GM21360 (cell line): ENCODE measurements around the gene THAP4.

Experiments
- ATAC-seq: cut with Tn5 transposase; IDR thresholded peaks from one replicate; pipeline ENCODE4 v1.9.1; 2021; ENCODE audit warnings: mild to moderate bottlenecking, moderate library complexity; ENCODE audit not compliant: unreplicated experiment

The THAP4 gene

DNA sequence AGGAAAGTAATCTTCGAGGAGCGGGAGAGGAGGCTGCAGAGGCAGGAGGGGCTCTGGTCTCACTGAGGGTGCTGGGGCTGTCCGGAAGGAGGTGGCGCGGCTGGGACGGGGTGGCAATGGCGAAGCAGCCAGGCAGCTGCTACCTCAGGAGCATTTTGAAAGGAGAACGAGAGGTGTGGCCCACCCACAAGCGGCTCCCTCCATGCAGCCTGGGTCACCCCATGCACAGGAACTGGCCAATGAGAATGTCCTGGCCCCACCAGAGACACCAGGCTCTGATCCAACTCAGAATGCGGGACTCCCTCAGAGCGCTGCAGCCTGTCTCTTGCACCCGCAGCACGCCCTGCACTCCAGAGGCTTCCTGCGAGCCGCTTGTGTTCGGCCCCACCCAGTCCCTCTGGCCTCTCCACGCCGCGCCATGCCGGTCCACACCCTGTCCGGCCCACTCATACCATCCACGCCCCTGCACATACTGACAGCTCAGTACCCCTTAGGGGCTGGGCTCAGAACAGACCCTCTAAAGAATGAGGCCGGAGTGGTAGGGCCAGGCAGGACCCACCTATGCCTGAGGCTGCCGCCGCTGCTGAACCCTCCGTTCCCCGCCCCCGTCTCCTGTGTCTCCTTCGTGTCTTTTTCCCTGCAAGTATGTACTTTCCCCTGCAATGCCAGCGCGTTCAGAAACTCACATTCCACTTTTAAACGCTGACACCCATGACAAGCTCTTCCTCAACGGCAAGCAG, 84.8 kb downstream of the THAP4 start:
- ATAC-seq: no peak

DNA sequence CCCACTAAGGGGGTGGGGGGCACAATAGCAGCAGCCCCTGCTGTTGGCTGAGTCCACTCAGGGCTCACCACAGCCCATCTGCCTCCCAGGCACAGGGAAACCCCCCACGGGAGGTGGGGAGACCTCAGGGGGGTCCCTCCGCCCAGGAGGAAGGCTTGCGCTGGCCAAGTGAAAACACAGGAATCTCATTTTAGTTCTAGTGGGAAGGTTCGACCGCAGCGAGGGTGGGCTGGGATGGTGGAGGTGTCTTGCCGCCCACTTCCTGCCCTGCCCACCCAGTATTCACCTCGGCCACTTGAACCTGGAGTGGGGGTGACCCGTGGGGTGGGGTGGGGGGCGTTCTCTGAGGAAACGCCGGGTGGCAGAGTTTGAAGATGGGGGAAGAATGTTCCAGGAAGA, 85.4 kb downstream of the THAP4 start:
- ATAC-seq: no peak

DNA sequence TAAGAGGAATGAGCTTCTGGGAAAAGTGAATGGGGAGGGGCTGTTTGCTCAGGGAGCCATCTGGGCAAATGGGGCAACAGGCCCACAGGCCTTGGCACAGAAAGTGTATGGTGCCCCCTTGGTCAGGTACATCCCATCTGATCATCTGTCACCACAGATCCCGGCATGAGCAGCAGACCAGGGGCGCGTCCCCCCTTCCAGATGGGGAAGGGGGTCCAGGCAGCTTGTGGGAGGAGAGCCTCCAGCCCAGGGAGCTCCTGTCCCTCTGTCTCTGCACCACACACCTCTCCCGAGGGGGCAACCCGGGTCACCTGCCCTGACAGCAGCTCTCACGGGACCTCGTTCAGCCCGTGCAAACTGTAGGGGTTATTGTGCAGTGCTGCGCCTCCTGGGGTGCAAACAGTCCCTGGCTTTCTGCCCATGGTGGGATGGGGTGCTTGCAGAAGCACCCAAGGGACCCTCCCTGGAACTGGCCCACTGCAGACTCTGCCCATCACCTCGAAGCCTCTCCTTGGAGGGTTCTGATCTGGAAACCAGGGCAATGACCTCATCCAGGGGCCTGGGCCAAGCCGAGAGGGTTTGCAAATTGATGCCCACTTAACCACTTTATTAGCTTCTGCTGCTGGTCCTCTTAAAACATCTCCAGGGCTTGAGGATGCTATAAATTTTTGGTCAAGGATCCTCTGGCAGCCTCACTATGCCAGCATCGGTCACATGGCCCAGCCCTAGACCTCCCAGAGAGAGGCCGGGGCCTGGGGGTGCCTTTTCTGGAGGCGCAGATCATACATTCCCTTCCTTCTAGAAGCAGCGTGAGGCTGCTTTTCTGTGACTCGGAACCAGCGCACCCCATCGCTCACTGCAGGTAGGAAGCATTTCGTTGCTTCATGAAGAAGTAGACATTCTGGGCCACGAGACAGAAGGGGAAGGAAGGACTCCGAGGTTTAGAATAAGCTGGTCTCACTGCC, 86.1 kb downstream of the THAP4 start:
- no peak for ATAC-seq

GRCh38 chr2:241548451-241548835, 88.5 kb downstream of the THAP4 start:
- no peak for ATAC-seq

- ATAC-seq: no peak
These were observed 89.0 kb downstream of the THAP4 start for GRCh38 chr2:241547781-241548450.

- no peak for ATAC-seq
These were observed 90.0 kb downstream of the THAP4 start for GRCh38 chr2:241546771-241547498.

DNA sequence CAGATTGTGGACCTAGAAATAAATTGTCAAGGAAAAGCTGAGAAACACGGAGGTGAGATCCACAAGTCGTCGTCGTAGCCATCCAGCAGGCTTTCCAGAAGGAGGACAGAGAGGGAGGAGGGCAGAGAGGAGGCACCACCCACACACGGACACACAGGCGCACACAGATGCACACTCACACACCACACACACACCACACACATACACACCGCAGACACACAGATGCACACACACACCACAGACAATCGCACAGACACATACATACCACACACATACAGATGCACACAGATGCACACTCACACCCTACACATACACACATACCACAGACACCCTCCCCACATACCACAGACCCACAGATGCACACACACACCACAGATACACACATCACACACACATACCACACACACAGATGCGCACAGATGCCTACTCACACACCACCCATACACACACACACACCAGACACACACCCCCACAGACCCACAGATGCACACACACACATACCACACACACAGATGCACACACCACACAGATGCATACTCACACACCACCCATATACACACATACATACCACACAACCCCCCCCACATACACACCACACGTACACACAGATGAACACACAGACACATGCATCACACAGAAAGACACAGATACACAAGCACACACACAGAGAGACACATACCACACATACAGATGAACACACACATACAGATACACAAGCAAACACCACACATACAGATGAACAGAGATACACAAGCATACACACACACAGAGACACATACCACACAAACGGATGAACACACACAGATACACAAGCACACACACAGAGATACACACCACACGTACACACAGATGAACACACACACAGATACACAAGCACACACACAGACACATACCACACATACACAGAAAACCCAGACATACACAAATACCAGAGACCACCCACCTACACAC, 91.2 kb downstream of the THAP4 start:
- no peak for ATAC-seq

- ATAC-seq: no peak
These were observed 91.9 kb downstream of the THAP4 start for GRCh38 chr2:241545106-241545505.

GRCh38 chr2:241542278-241542605, 94.7 kb downstream of the THAP4 start:
- no peak for ATAC-seq

- no peak for ATAC-seq
These were observed 95.2 kb downstream of the THAP4 start for GRCh38 chr2:241541564-241542277.

DNA sequence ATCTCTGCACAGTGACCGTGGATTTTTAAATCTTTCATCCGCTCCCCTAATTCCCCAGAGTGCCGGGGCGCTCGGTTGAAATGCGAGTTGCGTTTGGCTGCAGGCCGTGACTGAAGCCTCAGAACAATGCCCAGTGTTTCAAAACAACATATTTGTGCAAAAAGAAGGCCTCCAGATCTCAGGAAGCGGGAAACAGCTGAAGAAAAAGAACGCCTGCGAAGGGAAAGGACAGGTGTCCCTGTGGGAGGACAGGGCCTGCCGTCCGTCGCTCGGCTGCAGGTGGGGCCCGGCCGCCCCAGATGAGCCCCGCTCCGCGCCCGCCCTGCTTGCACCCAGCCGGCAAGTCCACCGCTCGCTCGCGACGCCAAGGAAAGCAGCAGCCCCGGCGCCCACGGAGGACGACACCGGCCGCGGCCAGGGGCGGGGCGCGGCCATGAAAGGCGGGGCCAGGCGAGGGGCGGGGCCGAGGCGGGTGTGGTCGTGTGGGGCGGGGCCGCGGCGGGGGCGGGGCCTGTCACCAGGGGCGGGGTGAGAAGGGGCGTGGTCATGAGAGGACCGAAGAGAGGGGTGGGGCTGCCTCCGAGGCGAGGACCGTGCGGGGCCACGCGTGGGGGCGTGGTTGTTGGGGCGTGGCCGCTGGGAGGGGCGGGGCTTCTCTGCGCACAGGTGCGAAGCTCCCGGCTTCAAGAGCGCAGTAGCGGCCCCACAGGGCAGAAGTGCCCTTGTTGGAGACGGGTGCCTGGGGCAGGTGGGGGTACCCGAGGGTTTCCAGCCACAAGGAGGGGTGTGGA, 96.0 kb downstream of the THAP4 start:
- no peak for ATAC-seq

GRCh38 chr2:241540401-241540770, 96.6 kb downstream of the THAP4 start:
- ATAC-seq: no peak

- ATAC-seq: no peak
These were observed 97.2 kb downstream of the THAP4 start for GRCh38 chr2:241539616-241540374.

DNA sequence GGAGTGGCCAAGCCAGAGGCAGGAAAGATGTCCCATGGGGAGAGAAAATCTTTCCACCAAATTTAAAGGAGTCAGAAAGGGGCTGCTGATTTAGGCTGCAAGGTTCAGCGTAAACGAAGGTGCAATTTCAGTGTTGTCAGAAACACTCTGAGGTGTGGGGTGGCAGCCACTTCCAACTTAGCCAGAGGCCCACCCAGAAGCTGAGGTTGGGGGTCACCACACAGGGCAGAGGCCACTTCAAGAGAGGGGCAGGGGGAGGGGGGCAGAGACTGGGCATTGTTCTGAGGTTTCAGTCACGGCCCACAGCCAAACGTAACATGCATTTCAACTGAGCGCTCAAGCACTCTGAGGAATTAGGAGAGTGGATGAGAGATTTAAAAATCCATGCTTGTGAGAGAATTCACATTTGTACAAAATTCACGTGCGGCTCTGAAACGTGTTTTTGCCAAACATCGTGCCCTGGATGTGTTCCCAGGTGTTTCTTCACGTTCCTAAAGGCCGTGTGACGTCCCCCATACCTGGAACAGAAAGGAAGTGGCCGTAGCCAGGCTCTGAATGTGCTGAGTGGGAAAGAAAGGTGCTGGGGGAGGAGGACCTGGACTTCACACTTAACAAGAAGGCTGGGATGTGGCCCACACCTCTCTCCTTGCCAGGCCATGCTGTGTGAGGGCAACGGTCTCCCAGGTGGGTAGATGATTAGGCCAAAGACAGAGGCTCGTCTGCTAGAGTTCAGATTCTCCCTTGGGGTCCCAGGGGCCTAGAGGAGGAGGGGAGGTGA, 97.9 kb downstream of the THAP4 start:
- no peak for ATAC-seq

DNA sequence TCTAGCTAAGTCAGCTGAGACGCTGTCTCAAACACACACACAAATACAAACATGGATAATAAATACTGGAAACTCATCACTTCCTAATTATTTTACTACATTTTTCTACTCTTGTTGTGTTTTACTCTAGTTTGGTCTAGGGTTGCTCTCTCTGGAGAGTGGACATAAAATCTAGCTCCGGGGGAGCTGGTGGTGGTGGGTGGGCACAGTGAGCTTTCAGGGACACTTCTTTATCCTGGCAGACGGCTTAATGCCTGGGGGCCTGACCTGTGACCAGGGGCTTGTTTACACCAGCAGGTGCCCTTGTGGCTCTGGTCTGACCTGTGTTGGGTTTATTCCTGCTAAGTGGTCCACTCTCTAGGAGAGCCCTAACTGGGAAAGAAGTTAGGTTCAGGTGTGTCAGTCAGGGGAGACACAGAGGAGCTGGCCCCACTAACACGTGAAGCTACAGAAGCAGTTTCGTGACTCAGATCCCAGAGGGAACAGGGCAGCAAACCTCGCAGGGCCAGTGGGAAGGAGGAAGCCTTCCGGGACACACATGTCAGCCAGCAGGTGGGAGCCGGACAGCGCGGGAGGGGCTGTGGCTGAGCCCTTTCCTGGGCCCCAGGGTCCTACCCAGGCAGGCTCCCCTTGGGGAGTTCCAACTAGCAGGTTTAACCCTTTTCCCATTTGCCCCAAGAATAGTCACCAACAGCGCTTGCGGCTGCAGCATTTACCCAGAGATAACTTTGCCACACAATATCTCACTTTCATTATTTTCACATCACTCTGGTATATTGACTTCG, 100.9 kb downstream of the THAP4 start:
- ATAC-seq: no peak

DNA sequence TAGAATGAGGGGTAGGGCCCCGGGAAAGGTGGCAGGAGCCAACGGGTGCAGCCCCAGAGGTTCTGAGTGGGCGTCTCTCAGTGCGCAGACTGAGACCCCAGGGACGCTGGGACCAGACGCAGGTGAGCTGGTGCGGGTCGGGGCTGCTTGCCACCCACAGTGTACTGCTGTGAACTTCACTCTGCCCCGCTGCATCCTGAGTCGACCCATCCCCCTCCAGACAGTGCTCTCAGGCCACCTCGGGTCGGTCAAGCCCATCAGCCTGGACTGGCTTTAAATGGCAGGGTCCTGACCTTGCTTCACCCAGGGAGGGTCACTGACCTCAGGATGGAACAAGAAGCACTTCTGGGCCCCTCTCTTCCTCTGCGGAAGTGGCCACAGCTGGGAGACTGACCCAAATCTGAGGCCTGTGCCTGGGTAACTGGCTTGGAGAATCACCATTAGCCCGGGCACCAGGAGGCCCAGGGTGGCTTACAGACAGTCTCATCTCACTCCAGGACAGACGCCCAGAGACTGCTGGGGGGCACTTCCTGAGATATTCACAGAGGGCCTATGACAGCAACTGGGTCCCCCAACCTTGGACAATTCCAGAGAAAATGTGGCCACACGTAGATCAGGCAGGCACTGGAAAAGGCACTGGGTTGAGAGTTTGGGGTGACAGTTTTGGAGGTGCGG, 102.1 kb downstream of the THAP4 start:
- no peak for ATAC-seq
